ENCODE measurements around the gene ESYT1.

ESYT1 gene

GRCh38 chr12:56122637-56123036, 5.4 kb upstream of the ESYT1 start:
- Histone ChIP-seq H2BK15ac (ENCODE audit: low read depth, poor library complexity, severe bottlenecking) (no peak overlapping the region), H2BK12ac (ENCODE audit: low read length in 2 of 2) (no peak overlapping the region), H3K9ac (ENCODE audit: low read length) (peak overlapping the region; percentile 37), H2BK5ac (ENCODE audit: low read depth, low read length, poor library complexity, severe bottlenecking) (no peak overlapping the region), H3K27me3 (ENCODE audit: control insufficient read depth in 1 of 2, insufficient read depth in 1 of 2, low read length in 2 of 2) (no peaks in the 10 kb centered on the region), H3K9me3 (ENCODE audit: control insufficient read depth, low read length) (no peaks in the 10 kb centered on the region), H2AK5ac (ENCODE audit: low read length, severe bottlenecking) (no peak overlapping the region), H3K79me1 (replicated peaks; ENCODE audit: low read length, poor library complexity, severe bottlenecking) (peaks cover 36% of the 10 kb centered on the region), H3K4me2 (ENCODE audit: low read length, poor library complexity, severe bottlenecking) (no peak overlapping the region), H4K8ac (ENCODE audit: low read length) (no peak overlapping the region), H3K23ac (ENCODE audit: low read length in 2 of 2) (peak overlapping the region in 1 of 2 experiments; percentile 84), H3K27ac (ENCODE audit: low read length, poor library complexity, severe bottlenecking) (no peak overlapping the region), H3K4ac (ENCODE audit: low read depth in 1 of 2, low read length in 2 of 2) (no peak overlapping the region), H3K4me1 (ENCODE audit: control insufficient read depth, insufficient read depth, low read depth, low read length) (peaks cover 12% of the 10 kb centered on the region), H3K36me3 (ENCODE audit: control insufficient read depth in 1 of 2, insufficient read depth in 2 of 2, low read depth in 1 of 2, low read length in 2 of 2) (peaks cover 24 to 39% of the 10 kb centered on the region in 2 experiments), H3K18ac (ENCODE audit: low read depth in 1 of 2, low read length in 2 of 2) (no peak overlapping the region), H3K4me3 (ENCODE audit: insufficient read depth in 1 of 2, low read depth in 1 of 2, low read length in 2 of 2) (no peak overlapping the region), H2BK120ac (ENCODE audit: low read depth, low read length) (no peak overlapping the region), H4K91ac (ENCODE audit: low read length) (no peak overlapping the region), H2AFZ (ENCODE audit: low read depth, low read length) (no peak overlapping the region), H3K14ac (ENCODE audit: low read length in 2 of 2) (no peak overlapping the region)
- WGBS: 93% methylated on average over 2 of the region's 2 CpGs
- peak; percentile 17 for DNase-seq

- Histone ChIP-seq H2AFZ (ENCODE audit: low read depth, low read length) (no peak overlapping the region), H4K8ac (ENCODE audit: low read length) (no peak overlapping the region), H2AK5ac (ENCODE audit: low read length, severe bottlenecking) (peak overlapping the region; percentile 23), H2BK12ac (ENCODE audit: low read length in 2 of 2) (no peak overlapping the region), H3K18ac (ENCODE audit: low read depth in 1 of 2, low read length in 2 of 2) (no peak overlapping the region), H3K36me3 (ENCODE audit: control insufficient read depth in 1 of 2, insufficient read depth in 2 of 2, low read depth in 1 of 2, low read length in 2 of 2) (peaks cover 24 to 37% of the 10 kb centered on the region in 2 experiments), H3K4me1 (ENCODE audit: control insufficient read depth, insufficient read depth, low read depth, low read length) (peaks cover 4% of the 10 kb centered on the region), H3K14ac (ENCODE audit: low read length in 2 of 2) (no peak overlapping the region), H2BK120ac (ENCODE audit: low read depth, low read length) (no peak overlapping the region), H2BK15ac (ENCODE audit: low read depth, poor library complexity, severe bottlenecking) (no peak overlapping the region), H3K23ac (ENCODE audit: low read length in 2 of 2) (peak overlapping the region in 1 of 2 experiments; percentile 37), H3K79me1 (replicated peaks; ENCODE audit: low read length, poor library complexity, severe bottlenecking) (peaks cover 34% of the 10 kb centered on the region), H2BK5ac (ENCODE audit: low read depth, low read length, poor library complexity, severe bottlenecking) (no peak overlapping the region), H3K27me3 (ENCODE audit: control insufficient read depth in 1 of 2, insufficient read depth in 1 of 2, low read length in 2 of 2) (no peaks in the 10 kb centered on the region), H3K4ac (ENCODE audit: low read depth in 1 of 2, low read length in 2 of 2) (no peak overlapping the region), H3K9ac (ENCODE audit: low read length) (no peak overlapping the region), H3K9me3 (ENCODE audit: control insufficient read depth, low read length) (no peaks in the 10 kb centered on the region), H3K4me2 (ENCODE audit: low read length, poor library complexity, severe bottlenecking) (no peak overlapping the region), H3K27ac (ENCODE audit: low read length, poor library complexity, severe bottlenecking) (no peak overlapping the region), H4K91ac (ENCODE audit: low read length) (no peak overlapping the region), H3K4me3 (ENCODE audit: insufficient read depth in 1 of 2, low read depth in 1 of 2, low read length in 2 of 2) (no peak overlapping the region)
- WGBS: 93% methylated on average over 4 of the region's 4 CpGs
- no peak for DNase-seq
Measured at GRCh38 chr12:56124133-56124532, 3.9 kb upstream of the ESYT1 start.

GRCh38 chr12:56126732-56127239, 1.3 kb upstream of the ESYT1 start:
- Histone ChIP-seq H3K18ac (ENCODE audit: low read depth in 1 of 2, low read length in 2 of 2) (no peak overlapping the region), H3K9me3 (ENCODE audit: control insufficient read depth, low read length) (no peaks in the 10 kb centered on the region), H3K36me3 (ENCODE audit: control insufficient read depth in 1 of 2, insufficient read depth in 2 of 2, low read depth in 1 of 2, low read length in 2 of 2) (peaks cover 26 to 34% of the 10 kb centered on the region in 2 experiments), H2AFZ (ENCODE audit: low read depth, low read length) (no peak overlapping the region), H4K8ac (ENCODE audit: low read length) (no peak overlapping the region), H3K14ac (ENCODE audit: low read length in 2 of 2) (no peak overlapping the region), H3K4ac (ENCODE audit: low read depth in 1 of 2, low read length in 2 of 2) (no peak overlapping the region), H2BK120ac (ENCODE audit: low read depth, low read length) (no peak overlapping the region), H3K27ac (ENCODE audit: low read length, poor library complexity, severe bottlenecking) (peak overlapping the region; percentile 23), H3K23ac (ENCODE audit: low read length in 2 of 2) (no peak overlapping the region), H2BK15ac (ENCODE audit: low read depth, poor library complexity, severe bottlenecking) (no peak overlapping the region), H3K4me1 (ENCODE audit: control insufficient read depth, insufficient read depth, low read depth, low read length) (peaks cover 9% of the 10 kb centered on the region), H3K27me3 (ENCODE audit: control insufficient read depth in 1 of 2, insufficient read depth in 1 of 2, low read length in 2 of 2) (no peaks in the 10 kb centered on the region), H4K91ac (ENCODE audit: low read length) (no peak overlapping the region), H3K4me2 (ENCODE audit: low read length, poor library complexity, severe bottlenecking) (no peak overlapping the region), H3K9ac (ENCODE audit: low read length) (peak overlapping the region; percentile 92), H2BK12ac (ENCODE audit: low read length in 2 of 2) (no peak overlapping the region), H2AK5ac (ENCODE audit: low read length, severe bottlenecking) (peak overlapping the region; percentile 31), H3K4me3 (ENCODE audit: insufficient read depth in 1 of 2, low read depth in 1 of 2, low read length in 2 of 2) (peak overlapping the region in 1 of 2 experiments; percentile 76), H3K79me1 (replicated peaks; ENCODE audit: low read length, poor library complexity, severe bottlenecking) (peaks cover 36% of the 10 kb centered on the region), H2BK5ac (ENCODE audit: low read depth, low read length, poor library complexity, severe bottlenecking) (no peak overlapping the region)
- 93% methylated on average over 3 of the region's 3 CpGs for WGBS
- no peak for DNase-seq

GRCh38 chr12:56127485-56127887, 581 bp upstream of the ESYT1 start:
- Histone ChIP-seq H3K9ac (ENCODE audit: low read length) (peak overlapping the region; percentile 92), H2AFZ (ENCODE audit: low read depth, low read length) (no peak overlapping the region), H3K36me3 (ENCODE audit: control insufficient read depth in 1 of 2, insufficient read depth in 2 of 2, low read depth in 1 of 2, low read length in 2 of 2) (peaks cover 30 to 37% of the 10 kb centered on the region in 2 experiments), H3K9me3 (ENCODE audit: control insufficient read depth, low read length) (no peaks in the 10 kb centered on the region), H3K27ac (ENCODE audit: low read length, poor library complexity, severe bottlenecking) (peak overlapping the region; percentile 50), H2AK5ac (ENCODE audit: low read length, severe bottlenecking) (no peak overlapping the region), H3K4ac (ENCODE audit: low read depth in 1 of 2, low read length in 2 of 2) (no peak overlapping the region), H4K91ac (ENCODE audit: low read length) (no peak overlapping the region), H3K23ac (ENCODE audit: low read length in 2 of 2) (no peak overlapping the region), H3K18ac (ENCODE audit: low read depth in 1 of 2, low read length in 2 of 2) (no peak overlapping the region), H3K4me3 (ENCODE audit: insufficient read depth in 1 of 2, low read depth in 1 of 2, low read length in 2 of 2) (peak overlapping the region in 1 of 2 experiments; percentile 76), H2BK120ac (ENCODE audit: low read depth, low read length) (no peak overlapping the region), H3K79me1 (replicated peaks; ENCODE audit: low read length, poor library complexity, severe bottlenecking) (peaks cover 36% of the 10 kb centered on the region), H3K27me3 (ENCODE audit: control insufficient read depth in 1 of 2, insufficient read depth in 1 of 2, low read length in 2 of 2) (no peaks in the 10 kb centered on the region), H2BK15ac (ENCODE audit: low read depth, poor library complexity, severe bottlenecking) (no peak overlapping the region), H3K4me2 (ENCODE audit: low read length, poor library complexity, severe bottlenecking) (peak overlapping the region; percentile 62), H4K8ac (ENCODE audit: low read length) (no peak overlapping the region), H3K14ac (ENCODE audit: low read length in 2 of 2) (no peak overlapping the region), H2BK5ac (ENCODE audit: low read depth, low read length, poor library complexity, severe bottlenecking) (no peak overlapping the region), H2BK12ac (ENCODE audit: low read length in 2 of 2) (no peak overlapping the region), H3K4me1 (ENCODE audit: control insufficient read depth, insufficient read depth, low read depth, low read length) (peaks cover 9% of the 10 kb centered on the region)
- WGBS: under 1% methylated on average over 3 of the region's 8 CpGs
- no peak for DNase-seq
